DOHH2 (cell line): ENCODE measurements around the gene OBSCN.

ENCODE experiments used
- H3F3A ChIP-seq: fragments of 200-600 bp; sonication (generic), shearing (Covaris generic); 2 replicates; pipeline ENCODE4 v1.6.0; 2016; ENCODE audit warnings: antibody characterized with exemption, mild to moderate bottlenecking; ENCODE audit not compliant: control insufficient read depth, insufficient read depth
- H3K27ac ChIP-seq: fragments of 200-600 bp; sonication (generic); 2 replicates; pipeline ENCODE4 v1.5.1; 2014; ENCODE audit warnings: low read depth, mild to moderate bottlenecking, low read length, moderate library complexity
- H3K27me3 ChIP-seq: fragments of 200-600 bp; sonication (generic); 2 replicates; pipeline ENCODE4 v1.6.1; 2014; ENCODE audit warnings: mild to moderate bottlenecking, low read length, mixed read lengths; ENCODE audit not compliant: control insufficient read depth
- H3K36me3 ChIP-seq: fragments of 200-600 bp; sonication (generic); 2 replicates; pipeline ENCODE4 v1.6.1; 2014; ENCODE audit warnings: mild to moderate bottlenecking, low read length, moderate library complexity, mixed read lengths; ENCODE audit not compliant: control insufficient read depth
- H3K4me1 ChIP-seq: fragments of 200-600 bp; sonication (generic); 2 replicates; pipeline ENCODE4 v1.6.1; 2014; ENCODE audit warnings: mild to moderate bottlenecking, low read length, mixed read lengths; ENCODE audit not compliant: control insufficient read depth
- H3K4me2 ChIP-seq: fragments of 200-600 bp; sonication (generic); 2 replicates; pipeline ENCODE4 v1.6.0; 2014; ENCODE audit warnings: mild to moderate bottlenecking, low read length, moderate library complexity
- H3K4me3 ChIP-seq: fragments of 200-600 bp; sonication (generic); 2 replicates; pipeline ENCODE4 v1.5.1; 2014; ENCODE audit warnings: mild to moderate bottlenecking, low read length, mixed read lengths
- H3K79me2 ChIP-seq: fragments of 200-600 bp; sonication (generic); 2 replicates; pipeline ENCODE4 v1.6.1; 2014; ENCODE audit warnings: mild to moderate bottlenecking, low read length, mixed read lengths; ENCODE audit not compliant: control insufficient read depth
- H3K9me2 ChIP-seq: fragments of 200-600 bp; sonication (generic); replicated peaks from 2 replicates; pipeline ENCODE4 v1.6.1; 2014; ENCODE audit warnings: mild to moderate bottlenecking, low read length, mixed read lengths; ENCODE audit not compliant: control insufficient read depth
- H3K9me3 ChIP-seq: fragments of 200-600 bp; sonication (generic); 2 replicates; pipeline ENCODE4 v1.6.1; 2014; ENCODE audit warnings: antibody characterized with exemption, low read length, mixed read lengths; ENCODE audit not compliant: control insufficient read depth, insufficient read depth
- H4K20me1 ChIP-seq: fragments of 200-600 bp; sonication (generic); 2 replicates; pipeline ENCODE4 v1.6.0; 2014; ENCODE audit warnings: low read depth, mild to moderate bottlenecking, antibody characterized with exemption, low read length, moderate library complexity; ENCODE audit not compliant: control insufficient read depth, insufficient read depth
- CTCF ChIP-seq: fragments of 200-600 bp; sonication (generic); IDR thresholded peaks from one replicate; pipeline ENCODE4 v1.5.1; 2014; ENCODE audit warnings: antibody characterized with exemption, mild to moderate bottlenecking, low read depth, low read length; ENCODE audit not compliant: poor library complexity, severe bottlenecking
- EZH2phosphoT487 ChIP-seq: fragments of 200-600 bp; sonication (generic); IDR thresholded peaks from 2 replicates; pipeline ENCODE4 v1.6.1; 2017; ENCODE audit warnings: borderline replicate concordance, mild to moderate bottlenecking, antibody characterized with exemption, low read length, moderate library complexity, mixed read lengths

OBSCN gene

GRCh38 chr1:228305721-228306152 lies 97.9 kb downstream of the OBSCN start:
- Histone ChIP-seq H3K4me1 (no peaks in the 10 kb centered on the region), H3K27me3 (no peaks in the 10 kb centered on the region), H3K36me3 (no peaks in the 10 kb centered on the region), H3F3A (no peaks in the 10 kb centered on the region), H3K9me2 (no peaks in the 10 kb centered on the region), H3K79me2 (no peaks in the 10 kb centered on the region), H3K27ac (no peak overlapping the region), H4K20me1 (no peaks in the 10 kb centered on the region), H3K4me2 (no peak overlapping the region), H3K9me3 (peaks cover 21% of the 10 kb centered on the region; the same call in 1 of the 2 replicates), H3K4me3 (no peak overlapping the region)
- TF ChIP-seq CTCF (no peak), EZH2phosphoT487 (no peak)

DNA sequence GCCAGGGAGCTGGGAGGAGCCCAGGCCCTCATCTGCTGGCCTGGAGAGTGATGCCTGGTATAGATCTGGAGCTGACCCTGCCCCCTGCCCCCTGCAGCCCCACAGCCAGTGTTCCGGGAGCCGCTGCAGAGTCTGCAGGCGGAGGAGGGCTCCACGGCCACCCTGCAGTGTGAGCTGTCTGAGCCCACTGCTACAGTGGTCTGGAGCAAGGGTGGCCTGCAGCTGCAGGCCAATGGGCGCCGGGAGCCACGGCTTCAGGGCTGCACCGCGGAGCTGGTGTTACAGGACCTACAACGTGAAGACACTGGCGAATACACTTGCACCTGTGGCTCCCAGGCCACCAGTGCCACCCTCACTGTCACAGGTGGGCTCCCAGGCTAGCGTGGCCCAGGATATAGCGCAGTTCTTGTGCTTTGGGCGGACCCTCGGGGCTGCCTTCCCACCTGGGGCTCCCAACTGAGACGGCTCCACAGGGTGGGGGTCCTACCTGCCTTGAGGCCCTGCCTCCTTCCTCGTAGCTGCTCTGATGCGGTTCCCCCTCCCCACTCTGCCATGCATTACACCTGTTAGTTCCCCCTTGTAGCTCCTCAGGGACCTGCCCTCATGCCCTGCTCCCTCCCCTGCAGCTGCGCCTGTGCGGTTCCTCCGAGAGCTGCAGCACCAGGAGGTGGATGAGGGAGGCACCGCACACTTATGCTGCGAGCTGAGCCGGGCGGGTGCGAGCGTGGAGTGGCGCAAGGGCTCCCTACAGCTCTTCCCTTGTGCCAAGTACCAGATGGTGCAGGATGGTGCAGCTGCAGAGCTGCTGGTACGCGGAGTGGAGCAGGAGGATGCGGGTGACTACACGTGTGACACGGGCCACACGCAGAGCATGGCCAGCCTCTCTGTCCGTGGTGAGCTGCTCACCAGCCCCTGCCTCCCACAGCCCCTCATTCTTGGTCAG lies 98.7 kb downstream of the OBSCN start:
- Histone ChIP-seq H3K9me2 (no peaks in the 10 kb centered on the region), H3K9me3 (peaks cover 17% of the 10 kb centered on the region; the same call in 1 of the 2 replicates), H3K4me2 (no peak overlapping the region), H3K4me1 (no peaks in the 10 kb centered on the region), H3K79me2 (no peaks in the 10 kb centered on the region), H3F3A (no peaks in the 10 kb centered on the region), H3K27ac (no peak overlapping the region), H3K4me3 (no peak overlapping the region), H4K20me1 (no peaks in the 10 kb centered on the region), H3K36me3 (no peaks in the 10 kb centered on the region), H3K27me3 (no peaks in the 10 kb centered on the region)
- TF ChIP-seq EZH2phosphoT487 (no peak), CTCF (no peak)

DNA sequence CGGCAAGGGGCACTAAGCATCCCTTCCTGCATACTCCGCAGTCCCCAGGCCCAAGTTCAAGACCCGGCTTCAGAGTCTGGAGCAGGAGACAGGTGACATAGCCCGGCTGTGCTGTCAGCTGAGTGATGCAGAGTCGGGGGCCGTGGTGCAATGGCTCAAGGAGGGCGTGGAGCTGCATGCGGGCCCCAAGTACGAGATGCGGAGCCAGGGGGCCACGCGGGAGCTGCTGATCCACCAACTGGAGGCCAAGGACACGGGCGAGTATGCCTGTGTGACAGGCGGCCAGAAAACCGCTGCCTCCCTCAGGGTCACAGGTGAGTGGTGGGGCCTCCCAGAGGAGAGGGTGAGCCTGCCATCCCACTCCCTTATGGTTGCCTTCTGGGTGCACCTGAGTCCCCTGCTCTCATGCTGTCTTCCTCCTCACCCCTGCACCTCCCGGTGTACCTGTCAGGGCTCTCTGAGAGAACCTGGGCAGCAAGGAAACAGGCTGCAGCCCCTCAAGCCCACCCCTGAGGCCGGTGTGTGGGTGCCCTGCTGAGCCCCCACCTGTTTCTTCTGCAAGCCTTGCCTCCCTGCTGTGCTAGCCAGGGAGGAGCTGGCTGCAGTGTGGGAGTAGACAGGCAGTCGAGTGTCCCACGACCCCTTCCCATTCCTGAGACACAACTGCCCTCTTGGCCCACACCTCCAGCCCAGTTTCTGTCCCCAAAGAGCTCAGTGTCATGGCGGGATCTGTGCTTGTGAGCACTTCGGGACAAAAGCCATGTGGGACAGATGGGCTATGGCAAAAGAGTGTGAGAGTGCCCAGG lies 99.6 kb downstream of the OBSCN start:
- Histone ChIP-seq H3F3A (no peaks in the 10 kb centered on the region), H3K9me3 (peaks cover 10% of the 10 kb centered on the region; the same call in 1 of the 2 replicates), H3K9me2 (no peaks in the 10 kb centered on the region), H4K20me1 (no peaks in the 10 kb centered on the region), H3K27me3 (no peaks in the 10 kb centered on the region), H3K4me1 (no peaks in the 10 kb centered on the region), H3K27ac (no peak overlapping the region), H3K79me2 (no peaks in the 10 kb centered on the region), H3K4me2 (no peak overlapping the region), H3K36me3 (no peaks in the 10 kb centered on the region), H3K4me3 (no peak overlapping the region)
- TF ChIP-seq EZH2phosphoT487 (no peak), CTCF (no peak)
